ENCODE results near the gene SH3TC1.

DNA sequence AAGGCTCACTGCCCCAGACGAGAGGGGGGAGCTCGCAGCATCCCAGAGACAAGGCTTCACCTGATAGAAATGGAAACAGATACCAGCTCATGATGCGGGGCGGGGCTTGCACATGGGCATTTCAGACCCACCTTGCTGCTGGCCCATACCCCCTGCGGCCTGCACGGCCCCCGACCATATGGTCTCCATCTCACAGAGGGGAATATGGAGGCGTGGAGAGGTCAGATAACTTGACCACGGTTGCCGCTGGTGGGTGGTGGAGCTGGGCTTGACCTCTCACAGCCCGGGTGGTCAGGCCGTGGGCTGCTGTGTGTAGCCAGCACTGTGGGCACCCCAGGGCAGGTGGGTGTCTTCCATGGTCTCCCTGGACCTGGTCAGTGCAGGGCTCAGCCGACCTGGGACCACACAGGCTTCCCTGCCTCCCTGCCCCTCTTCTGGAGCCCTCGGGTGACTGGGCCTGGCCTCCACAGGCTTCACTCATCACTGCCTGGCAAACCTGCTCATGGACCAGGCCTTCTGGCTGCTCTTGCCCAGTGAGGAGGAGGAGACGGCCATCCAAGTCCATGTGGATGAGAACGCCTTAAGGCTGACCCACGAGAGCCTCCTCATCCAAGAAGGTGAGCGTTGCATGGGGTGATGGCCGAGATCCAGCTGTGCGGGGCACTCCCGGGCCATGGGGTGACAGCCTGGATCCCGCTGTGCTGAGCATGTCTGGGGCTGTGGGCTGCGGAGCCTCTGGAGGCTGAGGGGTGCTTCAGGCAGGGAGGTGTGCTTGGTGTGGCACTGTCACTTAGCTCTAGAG is 16.8 kb downstream of the SH3TC1 start:
- TF ChIP-seq EZH2 (IDR thresholded peaks at IDR 0.05) (no peak), POLR2AphosphoS5 (IDR thresholded peaks at IDR 0.05; ENCODE audit: borderline replicate concordance, low read depth, low read length) (no peak), FOXP2 (optimal IDR thresholded peaks at IDR 0.05; ENCODE audit: control extremely low read depth, extremely low read length, insufficient read depth) (no peak)
